ENCODE data around the gene BICRA. TPM values are rescaled to one million over a fixed set of nuclear protein-coding genes. Genes with fewer than 3 reads are reported as not detected.

BICRA gene
- total RNA-seq, 2 donors from 2014 or later: 10.3 to 12.2 TPM

- peaks cover 17% of the 10 kb centered on the region for H3K36me3 Mint-ChIP-seq (ENCODE audit: low read depth)
- H3K27ac Mint-ChIP-seq: peak overlapping the region; percentile 44
- no peaks in the 10 kb centered on the region for H3K27me3 Mint-ChIP-seq
- no peaks in the 10 kb centered on the region for H3K4me1 Mint-ChIP-seq
- ATAC-seq (replicated peaks): no peak
- no peak overlapping the region for H3K4me3 Mint-ChIP-seq
- H3K9me3 Mint-ChIP-seq: no peaks in the 10 kb centered on the region
These were observed 86.8 kb downstream of the BICRA start for GRCh38 chr19:47695533-47696262.

- no peak overlapping the region for H3K4me3 Mint-ChIP-seq
- H3K36me3 Mint-ChIP-seq (ENCODE audit: low read depth): peaks cover 16% of the 10 kb centered on the region
- ATAC-seq (replicated peaks): no peak
- H3K4me1 Mint-ChIP-seq: no peaks in the 10 kb centered on the region
- H3K27ac Mint-ChIP-seq: no peak overlapping the region
- H3K27me3 Mint-ChIP-seq: no peaks in the 10 kb centered on the region
- H3K9me3 Mint-ChIP-seq: no peaks in the 10 kb centered on the region
These were observed 87.7 kb downstream of the BICRA start for GRCh38 chr19:47696635-47697034.

GRCh38 chr19:47697863-47698609 is 89.1 kb downstream of the BICRA start:
- peak; percentile 85 for ATAC-seq (replicated peaks)
- no peaks in the 10 kb centered on the region for H3K4me1 Mint-ChIP-seq
- no peaks in the 10 kb centered on the region for H3K27me3 Mint-ChIP-seq
- peak overlapping the region; percentile 41 for H3K27ac Mint-ChIP-seq
- peaks cover 19% of the 10 kb centered on the region for H3K36me3 Mint-ChIP-seq (ENCODE audit: low read depth)
- no peaks in the 10 kb centered on the region for H3K9me3 Mint-ChIP-seq
- H3K4me3 Mint-ChIP-seq: no peak overlapping the region

- Mint-ChIP-seq H3K4me3 (no peak overlapping the region), H3K27me3 (no peaks in the 10 kb centered on the region), H3K9me3 (no peaks in the 10 kb centered on the region), H3K4me1 (no peaks in the 10 kb centered on the region), H3K27ac (no peak overlapping the region), H3K36me3 (ENCODE audit: low read depth) (peaks cover 26% of the 10 kb centered on the region)
- ATAC-seq (replicated peaks): no peak
These were observed 89.9 kb downstream of the BICRA start for GRCh38 chr19:47698631-47699359.

- H3K27ac Mint-ChIP-seq: no peak overlapping the region
- H3K4me1 Mint-ChIP-seq: no peaks in the 10 kb centered on the region
- H3K9me3 Mint-ChIP-seq: no peaks in the 10 kb centered on the region
- ATAC-seq (replicated peaks): peak; percentile 76
- peaks cover 28% of the 10 kb centered on the region for H3K36me3 Mint-ChIP-seq (ENCODE audit: low read depth)
- no peaks in the 10 kb centered on the region for H3K27me3 Mint-ChIP-seq
- no peak overlapping the region for H3K4me3 Mint-ChIP-seq
These were observed 90.5 kb downstream of the BICRA start for GRCh38 chr19:47699360-47699917.

- Mint-ChIP-seq H3K9me3 (no peaks in the 10 kb centered on the region), H3K36me3 (ENCODE audit: low read depth) (peaks cover 28% of the 10 kb centered on the region), H3K27me3 (no peaks in the 10 kb centered on the region), H3K27ac (no peak overlapping the region), H3K4me1 (no peaks in the 10 kb centered on the region), H3K4me3 (no peak overlapping the region)
- ATAC-seq (replicated peaks): no peak
These were observed 92.2 kb downstream of the BICRA start for GRCh38 chr19:47700934-47701716.

- Mint-ChIP-seq H3K36me3 (ENCODE audit: low read depth) (peaks cover 28% of the 10 kb centered on the region), H3K9me3 (no peaks in the 10 kb centered on the region), H3K4me1 (no peaks in the 10 kb centered on the region), H3K27ac (no peak overlapping the region), H3K27me3 (no peaks in the 10 kb centered on the region), H3K4me3 (no peak overlapping the region)
- ATAC-seq (replicated peaks): no peak
These were observed 93.0 kb downstream of the BICRA start for GRCh38 chr19:47701717-47702552.

GRCh38 chr19:47702671-47703070 is 93.7 kb downstream of the BICRA start:
- no peaks in the 10 kb centered on the region for H3K9me3 Mint-ChIP-seq
- no peaks in the 10 kb centered on the region for H3K4me1 Mint-ChIP-seq
- no peak for ATAC-seq (replicated peaks)
- no peaks in the 10 kb centered on the region for H3K27me3 Mint-ChIP-seq
- H3K4me3 Mint-ChIP-seq: no peak overlapping the region
- no peak overlapping the region for H3K27ac Mint-ChIP-seq
- H3K36me3 Mint-ChIP-seq (ENCODE audit: low read depth): peaks cover 28% of the 10 kb centered on the region

GRCh38 chr19:47703301-47703700 is 94.4 kb downstream of the BICRA start:
- H3K27ac Mint-ChIP-seq: no peak overlapping the region
- no peak overlapping the region for H3K4me3 Mint-ChIP-seq
- no peaks in the 10 kb centered on the region for H3K27me3 Mint-ChIP-seq
- no peaks in the 10 kb centered on the region for H3K9me3 Mint-ChIP-seq
- no peaks in the 10 kb centered on the region for H3K4me1 Mint-ChIP-seq
- peaks cover 28% of the 10 kb centered on the region for H3K36me3 Mint-ChIP-seq (ENCODE audit: low read depth)
- no peak for ATAC-seq (replicated peaks)

GRCh38 chr19:47704024-47704423 is 95.1 kb downstream of the BICRA start:
- no peaks in the 10 kb centered on the region for H3K4me1 Mint-ChIP-seq
- ATAC-seq (replicated peaks): no peak
- peaks cover 23% of the 10 kb centered on the region for H3K36me3 Mint-ChIP-seq (ENCODE audit: low read depth)
- no peak overlapping the region for H3K27ac Mint-ChIP-seq
- no peaks in the 10 kb centered on the region for H3K27me3 Mint-ChIP-seq
- H3K4me3 Mint-ChIP-seq: no peak overlapping the region
- H3K9me3 Mint-ChIP-seq: no peaks in the 10 kb centered on the region

- no peaks in the 10 kb centered on the region for H3K4me1 Mint-ChIP-seq
- no peaks in the 10 kb centered on the region for H3K27me3 Mint-ChIP-seq
- no peaks in the 10 kb centered on the region for H3K9me3 Mint-ChIP-seq
- H3K4me3 Mint-ChIP-seq: no peak overlapping the region
- H3K36me3 Mint-ChIP-seq (ENCODE audit: low read depth): peaks cover 21% of the 10 kb centered on the region
- no peak for ATAC-seq (replicated peaks)
- H3K27ac Mint-ChIP-seq: no peak overlapping the region
These were observed 95.7 kb downstream of the BICRA start for GRCh38 chr19:47704656-47705055.

GRCh38 chr19:47707135-47707925 is 98.4 kb downstream of the BICRA start:
- H3K27me3 Mint-ChIP-seq: peaks cover 7% of the 10 kb centered on the region
- H3K4me3 Mint-ChIP-seq: no peak overlapping the region
- peaks cover 4% of the 10 kb centered on the region for H3K4me1 Mint-ChIP-seq
- H3K36me3 Mint-ChIP-seq (ENCODE audit: low read depth): peaks cover 16% of the 10 kb centered on the region
- no peak overlapping the region for H3K27ac Mint-ChIP-seq
- no peaks in the 10 kb centered on the region for H3K9me3 Mint-ChIP-seq
- peak; percentile 98 for ATAC-seq (replicated peaks)

Measured in activated T-helper 17 cell treated with anti-CD3 and anti-CD28 coated beads, Interleukin-2, amount 50 U/mL, for 72 hours (primary cell).